ENCODE results near the gene RABIF. TPM values are rescaled to one million over a fixed set of nuclear protein-coding genes. Genes with fewer than 3 reads are reported as not detected.
"Not testable (repeated sequence)": the region's sequence is repeated elsewhere in the genome, so short reads cannot be mapped to it uniquely, and the experiment has no call there.

The RABIF gene
- 11.6 TPM for total RNA-seq (2013)
- 10 to 100 TPM in 2 of 3 donors, 1 to 10 TPM in 1; 7.8 to 24.6 (median 22.8) TPM for polyA plus RNA-seq
- 4.3 and 7.7 TPM in 2 replicates for polyA minus RNA-seq
- 10.5 to 24.5 (median 16.3) reads per million in 11 experiments for total RNA-seq

DNA sequence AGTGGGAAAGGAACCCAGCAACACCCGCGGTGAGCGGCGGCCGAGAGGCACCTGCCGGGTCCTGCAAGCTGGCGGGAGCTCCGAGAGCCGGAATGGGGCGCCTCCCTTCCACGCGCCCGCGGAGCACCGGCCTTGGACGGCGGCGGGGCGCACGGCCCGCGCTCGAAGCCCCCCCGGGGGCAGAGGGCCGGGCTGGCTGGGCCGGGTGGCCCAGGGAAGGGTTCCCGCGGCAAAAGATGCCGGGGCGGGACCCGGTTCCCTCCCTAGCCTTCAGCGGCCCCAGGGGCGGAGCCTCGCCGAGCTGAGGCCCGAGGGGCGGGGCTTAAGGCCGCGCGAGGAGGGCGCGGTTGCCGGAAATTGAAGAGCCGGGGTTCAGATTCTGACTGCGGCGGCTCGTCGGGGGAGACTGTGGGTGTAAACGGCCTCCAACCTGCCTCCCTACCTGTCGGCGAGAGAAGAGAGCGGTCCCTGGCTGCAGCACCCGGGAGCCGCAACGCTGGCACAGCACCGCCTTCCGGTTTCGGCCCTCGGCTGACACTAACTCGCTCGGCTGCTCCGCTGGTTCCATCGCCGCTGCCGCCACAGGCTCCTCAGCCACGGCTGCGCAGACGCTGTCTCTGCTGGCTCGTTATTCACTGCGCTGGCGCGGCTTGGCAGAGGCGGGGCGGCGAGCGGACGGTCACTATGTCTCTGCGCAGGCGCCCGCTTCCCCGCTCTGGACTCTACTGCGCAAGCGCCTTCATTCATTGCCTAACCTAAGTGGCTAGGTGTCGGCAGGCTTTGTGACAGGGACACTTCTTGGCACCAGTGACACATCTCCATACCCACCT, at the start of gene RABIF:
TSS of gene RABIF (minus strand) at position 619 of the 830 bp plus-strand sequence. CDS start at position 568, 51 bp downstream.
- peak; percentile 94 to 98 (median 95) for DNase-seq
- Histone ChIP-seq H3K36me3 (replicated peaks in 1 of 2; ENCODE audit: control insufficient read depth in 1 of 2, insufficient read depth in 2 of 2, low read length in 2 of 2) (peaks cover 27 to 49% of the 10 kb centered on the region in 2 donors), H3K27ac (ENCODE audit: low read depth in 1 of 2, low read length in 2 of 2) (peak within 1 kb of the TSS; percentile 96 to 98), H3K4me1 (ENCODE audit: control insufficient read depth in 1 of 2, insufficient read depth in 2 of 2, low read length in 2 of 2) (peaks cover 14 to 30% of the 10 kb centered on the region in 2 donors), H4K20me1 (ENCODE audit: insufficient read depth, low read length) (peaks cover 34% of the 10 kb centered on the region), H3K4me3 (replicated peaks in 1 of 3; ENCODE audit: low read depth in 2 of 3, low read length in 3 of 3) (peak within 1 kb of the TSS; percentile 91 to 93 (median 93)), H2AFZ (ENCODE audit: insufficient read depth, low read depth, low read length, poor library complexity, severe bottlenecking) (peak within 1 kb of the TSS; percentile 89), H3K9me3 (replicated peaks in 1 of 2; ENCODE audit: control insufficient read depth in 1 of 2, insufficient read depth in 1 of 2, low read length in 2 of 2) (no peaks in the 10 kb centered on the region), H3K27me3 (ENCODE audit: control insufficient read depth in 2 of 2, insufficient read depth in 2 of 2, low read length in 2 of 2) (no peaks in the 10 kb centered on the region), H3K79me2 (ENCODE audit: insufficient read depth, low read length) (peaks cover 47% of the 10 kb centered on the region), H3K4me2 (replicated peaks; ENCODE audit: extremely low read depth, low read length, poor library complexity, severe bottlenecking) (peak within 1 kb of the TSS; percentile 97), H3K9ac (ENCODE audit: insufficient read depth, low read length, poor library complexity, severe bottlenecking) (peak within 1 kb of the TSS; percentile 92)
- peaks cover 22% of the 10 kb centered on the region for H3K4me1 Mint-ChIP-seq
- H3K27ac Mint-ChIP-seq, result peak within 1 kb of the TSS; percentile 96 to 99 (median 99)
- H3K27me3 Mint-ChIP-seq (ENCODE audit: low read depth in 3 of 3), result peaks cover 0 to 2% (median 0%) of the 10 kb centered on the region in 3 donors
- H3K9me3 Mint-ChIP-seq, result no peaks in the 10 kb centered on the region
- peak within 1 kb of the TSS; percentile 96 to 97 for H3K4me3 Mint-ChIP-seq
- intact Hi-C loops (cut with micrococcal nuclease), result loop anchor here in 1 of 2 donors (2.0 to 10.0 kb wide), 3 partner anchors 38 to 544 kb away; partner anchors contain the start of genes KDM5B, KLHL12, PPP1R12B and UBE2T
- TF ChIP-seq, protein P1, sequence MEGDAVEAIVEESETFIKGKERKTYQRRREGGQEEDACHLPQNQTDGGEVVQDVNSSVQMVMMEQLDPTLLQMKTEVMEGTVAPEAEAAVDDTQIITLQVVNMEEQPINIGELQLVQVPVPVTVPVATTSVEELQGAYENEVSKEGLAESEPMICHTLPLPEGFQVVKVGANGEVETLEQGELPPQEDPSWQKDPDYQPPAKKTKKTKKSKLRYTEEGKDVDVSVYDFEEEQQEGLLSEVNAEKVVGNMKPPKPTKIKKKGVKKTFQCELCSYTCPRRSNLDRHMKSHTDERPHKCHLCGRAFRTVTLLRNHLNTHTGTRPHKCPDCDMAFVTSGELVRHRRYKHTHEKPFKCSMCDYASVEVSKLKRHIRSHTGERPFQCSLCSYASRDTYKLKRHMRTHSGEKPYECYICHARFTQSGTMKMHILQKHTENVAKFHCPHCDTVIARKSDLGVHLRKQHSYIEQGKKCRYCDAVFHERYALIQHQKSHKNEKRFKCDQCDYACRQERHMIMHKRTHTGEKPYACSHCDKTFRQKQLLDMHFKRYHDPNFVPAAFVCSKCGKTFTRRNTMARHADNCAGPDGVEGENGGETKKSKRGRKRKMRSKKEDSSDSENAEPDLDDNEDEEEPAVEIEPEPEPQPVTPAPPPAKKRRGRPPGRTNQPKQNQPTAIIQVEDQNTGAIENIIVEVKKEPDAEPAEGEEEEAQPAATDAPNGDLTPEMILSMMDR (IDR thresholded peaks at IDR 0.05), result no peak
- H3K36me3 Mint-ChIP-seq, result peaks cover 30 to 38% of the 10 kb centered on the region in 2 donors
- WGBS (ENCODE audit: insufficient coverage), result under 1% methylated on average over 84 of the region's 84 CpGs

DNA sequence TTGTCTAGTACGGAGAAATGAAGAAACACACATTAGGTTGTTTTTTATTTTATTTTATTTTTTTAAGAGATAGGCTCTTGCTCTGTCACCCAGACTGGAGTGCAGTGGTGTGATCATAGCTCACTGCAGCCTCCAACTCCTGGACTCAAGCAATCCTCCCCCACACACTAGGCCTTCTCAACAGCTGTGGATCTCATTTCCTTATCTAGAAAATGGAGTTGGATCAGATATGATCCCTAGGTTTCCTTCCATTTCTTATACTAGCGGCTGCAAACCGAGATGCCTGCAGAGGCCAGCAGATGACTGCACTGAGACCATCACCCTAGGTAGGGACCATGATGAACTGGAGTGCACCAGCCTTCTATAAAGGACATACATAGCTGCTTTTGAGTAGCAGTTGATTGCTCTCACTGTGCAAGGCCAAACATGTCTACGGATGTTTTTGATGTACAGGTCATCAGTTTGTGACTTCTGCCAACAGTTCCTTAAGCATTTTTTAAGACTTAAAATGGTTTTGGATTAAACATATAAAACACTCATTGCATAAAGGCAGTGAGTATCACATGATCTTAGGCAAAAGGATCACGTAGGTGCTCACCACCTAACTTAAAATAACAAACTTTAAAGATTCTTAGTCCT, 49.5 kb upstream of the RABIF start:
- H3K36me3 Mint-ChIP-seq, result peaks cover 33 to 42% of the 10 kb centered on the region in 2 donors
- Histone ChIP-seq H4K20me1 (ENCODE audit: insufficient read depth, low read length) (peaks cover 6% of the 10 kb centered on the region), H3K36me3 (replicated peaks in 1 of 2; ENCODE audit: control insufficient read depth in 1 of 2, insufficient read depth in 2 of 2, low read length in 2 of 2) (peaks cover 32 to 44% of the 10 kb centered on the region in 2 donors), H3K79me2 (ENCODE audit: insufficient read depth, low read length) (no peaks in the 10 kb centered on the region), H2AFZ (ENCODE audit: insufficient read depth, low read depth, low read length, poor library complexity, severe bottlenecking) (no peak overlapping the region), H3K4me2 (replicated peaks; ENCODE audit: extremely low read depth, low read length, poor library complexity, severe bottlenecking) (no peak overlapping the region), H3K4me1 (ENCODE audit: control insufficient read depth in 1 of 2, insufficient read depth in 2 of 2, low read length in 2 of 2) (no peaks in the 10 kb centered on the region), H3K4me3 (replicated peaks in 1 of 3; ENCODE audit: low read depth in 2 of 3, low read length in 3 of 3) (no peak overlapping the region), H3K27me3 (ENCODE audit: control insufficient read depth in 2 of 2, insufficient read depth in 2 of 2, low read length in 2 of 2) (no peaks in the 10 kb centered on the region), H3K9me3 (replicated peaks in 1 of 2; ENCODE audit: control insufficient read depth in 1 of 2, insufficient read depth in 1 of 2, low read length in 2 of 2) (no peaks in the 10 kb centered on the region), H3K27ac (ENCODE audit: low read depth in 1 of 2, low read length in 2 of 2) (no peak overlapping the region), H3K9ac (ENCODE audit: insufficient read depth, low read length, poor library complexity, severe bottlenecking) (no peak overlapping the region)
- peaks cover 1 to 6% (median 3%) of the 10 kb centered on the region in 3 donors for H3K27me3 Mint-ChIP-seq (ENCODE audit: low read depth in 3 of 3)
- H3K4me1 Mint-ChIP-seq, result no peaks in the 10 kb centered on the region
- intact Hi-C loops (cut with micrococcal nuclease), result no loop called here
- no peak overlapping the region for H3K4me3 Mint-ChIP-seq
- TF ChIP-seq, protein P1 (IDR thresholded peaks at IDR 0.05), result no peak
- DNase-seq, result no peak
- 100% methylated on average over 2 of the region's 5 CpGs for WGBS (ENCODE audit: insufficient coverage)
- no peaks in the 10 kb centered on the region for H3K9me3 Mint-ChIP-seq
- H3K27ac Mint-ChIP-seq, result no peak overlapping the region

DNA sequence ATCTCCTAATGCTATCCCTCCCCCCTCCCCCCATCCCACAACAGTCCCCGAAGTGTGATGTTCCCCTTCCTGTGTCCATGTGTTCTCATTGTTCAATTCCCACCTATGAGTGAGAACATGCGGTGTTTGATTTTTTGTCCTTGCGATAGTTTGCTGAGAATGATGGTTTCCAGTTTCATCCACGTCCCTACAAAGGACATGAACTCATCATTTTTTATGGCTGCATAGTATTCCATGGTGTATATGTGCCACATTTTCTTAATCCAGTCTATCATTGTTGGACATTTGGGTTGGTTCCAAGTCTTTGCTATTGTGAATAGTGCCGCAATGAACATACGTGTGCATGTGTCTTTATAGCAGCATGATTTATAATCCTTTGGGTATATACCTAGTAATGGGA, 47.5 kb upstream of the RABIF start:
- H3K9me3 Mint-ChIP-seq; H3K27me3 ChIP-seq (ENCODE audit: control insufficient read depth in 2 of 2, insufficient read depth in 2 of 2, low read length in 2 of 2); H3K4me1 ChIP-seq (ENCODE audit: control insufficient read depth in 1 of 2, insufficient read depth in 2 of 2, low read length in 2 of 2); H3K9me3 ChIP-seq (replicated peaks in 1 of 2; ENCODE audit: control insufficient read depth in 1 of 2, insufficient read depth in 1 of 2, low read length in 2 of 2); H3K27ac Mint-ChIP-seq; H3K27ac ChIP-seq (ENCODE audit: low read depth in 1 of 2, low read length in 2 of 2); H2AFZ ChIP-seq (ENCODE audit: insufficient read depth, low read depth, low read length, poor library complexity, severe bottlenecking); H3K4me3 ChIP-seq (replicated peaks in 1 of 3; ENCODE audit: low read depth in 2 of 3, low read length in 3 of 3); DNase-seq; H3K4me2 ChIP-seq (replicated peaks; ENCODE audit: extremely low read depth, low read length, poor library complexity, severe bottlenecking); H3K79me2 ChIP-seq (ENCODE audit: insufficient read depth, low read length); H3K4me3 Mint-ChIP-seq; H3K4me1 Mint-ChIP-seq; H3K27me3 Mint-ChIP-seq (ENCODE audit: low read depth in 3 of 3); H4K20me1 ChIP-seq (ENCODE audit: insufficient read depth, low read length); intact Hi-C loops (cut with micrococcal nuclease); H3K9ac ChIP-seq (ENCODE audit: insufficient read depth, low read length, poor library complexity, severe bottlenecking): not testable (repeated sequence)
- H3K36me3 Mint-ChIP-seq, result peaks cover 18 to 22% of the 10 kb centered on the region in 2 donors
- H3K36me3 ChIP-seq (replicated peaks in 1 of 2; ENCODE audit: control insufficient read depth in 1 of 2, insufficient read depth in 2 of 2, low read length in 2 of 2), result peaks cover 12 to 24% of the 10 kb centered on the region in 2 donors
- no CpG with 5 or more reads among the region's 6 CpGs for WGBS (ENCODE audit: insufficient coverage)
